Posterior vena cava (tissue), 2 donors: ENCODE measurements around the gene ATP5F1B. TPM values are rescaled to one million over a fixed set of nuclear protein-coding genes. Genes with fewer than 3 reads are reported as not detected.

ENCODE experiments used
- DNase-seq: peaks from one replicate; pipeline ENCODE4 v3.0.0-alpha.2; 2020; ENCODE audit warnings: low spot score
- intact Hi-C, 2 donors: fragments of 100-400 bp; cut with DNase I; formaldehyde crosslinking; loops; one replicate each; pipeline versions ENCODE4 v1.14.1 to v1.14.2; 2022 to 2023
- total RNA-seq, 2 donors: library from RNA; stranded (reverse); fragmentation: NEBNext Ultra II Directional; extraction: Animal tissue kit (Norgen Biotek cat#: 25700); gene quantifications; one replicate each; pipeline ENCODE4 v1.2.1, GENCODE V29; 2021
- donor health status: DM: yes; HTN: yes; CAD: no.
- donor health status: DM: yes; HTN: yes; CAD: no.

ATP5F1B gene
- total RNA-seq, 2 donors from 2014 or later: 363 to 368 TPM

DNA sequence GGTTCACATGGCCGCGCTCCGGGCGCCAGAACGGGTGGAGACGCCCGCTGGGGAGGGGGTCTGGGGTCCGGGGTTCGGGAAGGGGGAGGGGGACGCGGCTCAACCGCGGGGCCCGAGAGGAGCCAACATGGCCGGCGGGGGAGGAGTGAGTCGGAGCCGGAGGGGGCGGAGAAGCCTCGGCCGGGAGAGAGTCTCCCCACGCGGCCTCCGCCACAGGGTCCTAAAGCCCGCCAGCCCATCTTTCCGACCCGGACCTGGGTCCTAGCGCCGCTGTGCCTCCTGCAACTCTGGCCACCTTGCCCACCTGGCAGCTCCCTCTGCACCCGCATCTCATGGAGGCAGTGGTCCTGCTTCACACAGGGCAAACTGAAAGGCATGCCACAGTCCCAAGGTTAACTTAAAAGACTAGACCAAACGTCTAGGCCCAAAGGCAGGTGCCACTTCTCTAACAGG lies 15.6 kb downstream of the ATP5F1B start, which contains the start of gene BAZ2A:
Gene BAZ2A (minus strand): TSS at position 147 of the 453 bp plus-strand sequence. CDS start 12,796 bp downstream, outside the sequence.
- peak; percentile 97 for DNase-seq
- intact Hi-C loops: no loop called here

DNA sequence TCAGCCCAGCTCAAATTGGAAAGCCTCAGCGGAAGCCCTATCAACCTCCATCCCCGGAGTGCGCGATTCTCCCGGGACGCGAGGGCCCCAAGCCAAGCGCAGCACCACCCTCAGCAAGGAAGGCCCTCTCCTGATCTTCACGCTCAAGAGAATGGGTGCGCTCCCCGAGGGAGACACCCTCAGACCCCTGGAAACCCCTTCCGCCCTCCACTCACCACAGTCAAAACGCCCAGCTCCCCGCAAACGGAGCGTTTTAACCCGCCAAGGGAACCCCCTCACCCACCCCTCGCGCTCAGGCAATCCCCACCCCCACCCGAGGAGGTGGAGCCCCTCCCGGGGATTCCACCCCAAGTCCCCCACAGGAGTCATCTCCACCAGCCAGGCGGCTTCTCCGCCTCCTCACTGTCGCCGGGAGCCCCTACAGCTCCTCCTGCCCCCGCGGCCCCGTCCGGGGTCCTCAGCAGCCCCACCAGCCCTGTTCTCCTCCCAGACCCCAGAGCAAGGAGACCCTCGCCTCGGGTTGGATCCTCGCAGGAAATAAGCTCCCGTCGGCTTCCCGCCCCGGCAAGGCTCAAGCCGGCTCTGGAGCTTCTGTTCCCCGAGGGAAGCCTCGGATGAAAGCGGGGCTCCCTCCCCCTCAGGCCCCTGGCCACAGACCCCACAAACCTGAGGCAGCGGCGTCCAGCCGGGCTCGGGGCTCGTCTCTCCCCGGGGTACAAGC lies 16.2 kb downstream of the ATP5F1B start:
- intact Hi-C loops: no loop called here
- no peak for DNase-seq

DNA sequence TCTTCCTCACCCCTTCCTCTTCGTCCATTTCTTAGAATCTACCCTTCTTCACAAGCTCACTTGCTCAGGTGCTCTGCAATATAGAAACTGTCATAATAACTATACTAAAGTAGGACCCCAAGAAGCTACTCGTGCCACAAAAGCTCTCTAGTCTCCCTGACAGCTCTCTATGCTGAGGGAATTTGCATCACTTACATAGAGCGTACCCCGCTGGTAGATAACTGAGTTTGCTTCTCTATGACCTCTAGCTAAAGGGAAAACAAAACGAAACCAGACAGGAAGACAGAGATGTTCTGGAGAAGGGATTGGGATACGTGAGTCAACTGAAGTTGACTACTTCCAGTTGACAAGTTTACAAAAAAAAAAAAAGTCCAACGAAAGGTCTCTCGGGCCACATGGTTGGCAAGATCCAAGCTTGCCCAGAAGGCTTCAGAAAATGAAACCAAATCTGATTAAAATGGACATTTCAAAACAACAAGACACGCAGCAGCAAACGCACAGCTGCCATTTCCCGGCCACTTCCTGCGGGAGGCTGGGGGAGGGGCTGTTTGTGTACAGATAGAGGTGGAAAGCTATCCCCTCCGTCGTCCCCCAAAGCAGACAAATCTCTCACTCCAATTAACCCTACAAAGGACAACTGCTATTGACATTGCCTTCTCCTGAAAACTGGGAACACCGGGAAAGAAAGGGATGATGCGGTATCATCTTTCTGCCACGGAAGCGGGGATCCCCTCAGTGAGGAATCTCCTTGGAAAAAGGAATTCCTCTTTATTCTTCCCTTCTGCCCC lies 16.9 kb downstream of the ATP5F1B start:
- peak; percentile 87 for DNase-seq
- intact Hi-C loops: no loop called here

DNA sequence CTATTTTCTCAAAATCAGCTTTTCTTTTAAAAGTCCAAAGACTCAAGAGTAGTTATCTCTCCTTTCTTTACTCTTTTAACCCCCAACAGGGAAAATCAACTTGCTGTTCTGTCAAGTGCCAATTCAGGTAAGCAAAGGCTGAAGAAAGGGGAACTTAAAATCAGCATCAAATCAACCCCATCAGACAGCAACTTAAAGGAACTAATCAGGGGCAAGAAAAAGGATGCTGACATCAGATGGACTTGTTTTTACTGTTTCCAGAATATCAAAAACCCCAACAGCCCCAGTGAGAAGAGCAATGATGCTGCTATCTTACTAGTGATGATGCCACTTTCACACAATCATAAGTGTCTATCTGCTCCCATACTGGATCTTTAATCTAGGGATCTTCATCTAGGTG lies 19.1 kb downstream of the ATP5F1B start:
- DNase-seq: no peak
- intact Hi-C loops: no loop called here

DNA sequence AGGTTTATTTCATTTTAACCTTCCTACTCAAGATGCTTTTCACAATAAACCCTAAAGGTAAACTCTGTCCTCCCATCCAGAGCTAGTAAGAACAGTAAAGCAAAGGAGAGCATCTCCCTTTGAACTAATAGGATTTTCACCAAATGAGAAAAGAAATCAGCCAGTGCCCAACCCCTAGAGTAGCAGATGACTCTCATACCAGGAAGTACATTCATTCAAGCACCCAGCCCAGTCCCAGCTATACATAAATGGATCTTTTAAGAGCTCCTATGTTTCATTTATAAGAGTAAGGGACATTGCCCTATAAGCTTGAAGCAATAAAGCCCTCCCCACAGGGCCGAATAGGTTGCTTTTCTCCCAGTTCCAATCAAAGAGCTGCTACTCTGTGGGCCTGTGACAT lies 23.2 kb downstream of the ATP5F1B start:
- DNase-seq: no peak
- intact Hi-C loops: no loop called here

DNA sequence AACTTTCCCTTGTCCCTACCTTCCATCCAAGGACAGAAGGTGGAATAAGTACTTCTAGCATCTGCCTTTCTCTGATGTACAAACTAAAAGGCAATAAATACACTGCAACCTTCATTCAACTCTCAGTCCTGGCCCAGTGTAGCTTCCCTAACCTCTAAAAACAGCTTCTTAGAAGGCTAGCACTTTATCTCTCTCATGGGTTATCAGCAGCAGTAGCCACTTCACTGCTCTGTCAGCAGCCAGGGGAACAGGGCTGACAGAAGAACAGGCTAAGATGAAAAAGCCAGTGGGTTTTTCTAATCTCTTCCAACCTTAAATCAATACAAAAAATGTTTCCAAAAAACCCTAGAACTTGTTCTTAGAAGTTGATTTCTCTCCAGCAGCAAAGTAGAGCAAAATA lies 28.9 kb downstream of the ATP5F1B start:
- no peak for DNase-seq
- intact Hi-C loops: no loop called here

DNA sequence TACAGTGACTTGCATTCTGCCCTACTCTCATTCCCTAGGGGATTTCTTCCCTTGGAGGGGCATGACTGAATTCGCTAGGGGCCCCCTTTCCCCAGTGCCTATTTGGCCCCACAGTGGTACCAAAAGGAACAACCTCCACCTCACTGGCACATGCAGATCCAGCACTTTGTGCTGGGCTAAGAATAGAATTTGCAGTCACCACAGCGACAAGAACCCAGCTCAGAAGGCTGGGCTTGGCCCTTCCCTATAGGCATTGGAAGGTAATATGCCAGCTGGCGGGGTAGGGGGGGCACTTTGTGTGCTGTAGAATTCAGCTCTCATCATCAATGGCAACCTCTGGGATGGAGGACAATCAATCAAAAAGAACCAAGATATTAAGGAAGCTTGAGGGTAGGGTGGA lies 29.5 kb downstream of the ATP5F1B start:
- DNase-seq: no peak
- intact Hi-C loops: no loop called here

DNA sequence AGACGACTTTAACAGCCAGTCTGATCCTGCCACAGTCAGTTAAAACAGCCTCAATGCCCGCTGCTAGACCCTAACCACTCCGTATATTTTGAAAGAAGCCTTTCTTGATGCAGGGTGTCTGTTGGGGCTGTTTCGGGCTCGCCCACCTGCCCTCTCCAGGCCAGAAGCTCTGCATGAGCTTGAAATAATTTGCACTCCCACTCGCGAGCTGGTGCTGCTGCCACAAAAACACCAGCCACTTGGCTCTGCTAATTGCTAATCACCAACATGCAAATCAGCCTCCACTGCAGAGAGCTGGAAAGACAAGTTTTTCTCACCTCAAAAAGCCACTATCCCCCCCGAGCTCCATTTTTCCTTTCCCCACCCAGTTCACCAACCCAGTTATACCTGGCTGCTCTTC lies 31.2 kb downstream of the ATP5F1B start:
- DNase-seq: no peak
- intact Hi-C loops: no loop called here

DNA sequence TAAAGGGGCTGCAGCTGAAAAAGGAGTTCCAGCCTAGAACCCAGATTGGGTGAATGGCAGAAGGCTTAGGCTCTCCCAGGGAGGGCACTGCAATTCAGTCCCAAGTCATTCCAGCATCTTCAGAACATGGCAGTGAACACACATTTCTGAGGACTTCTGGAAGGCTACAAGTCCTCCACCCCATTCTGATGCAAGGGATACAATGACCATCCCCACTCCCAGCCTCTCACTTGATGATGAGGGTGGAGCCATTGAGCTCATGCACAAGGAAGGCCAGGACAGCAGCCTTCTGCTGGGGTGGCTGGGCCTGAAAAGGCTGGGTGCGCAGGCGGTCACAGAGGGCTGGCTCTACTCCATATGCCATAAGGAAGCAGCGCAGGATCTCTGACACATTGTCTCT lies 41.4 kb downstream of the ATP5F1B start:
- no peak for DNase-seq
- intact Hi-C loops: no loop called here

DNA sequence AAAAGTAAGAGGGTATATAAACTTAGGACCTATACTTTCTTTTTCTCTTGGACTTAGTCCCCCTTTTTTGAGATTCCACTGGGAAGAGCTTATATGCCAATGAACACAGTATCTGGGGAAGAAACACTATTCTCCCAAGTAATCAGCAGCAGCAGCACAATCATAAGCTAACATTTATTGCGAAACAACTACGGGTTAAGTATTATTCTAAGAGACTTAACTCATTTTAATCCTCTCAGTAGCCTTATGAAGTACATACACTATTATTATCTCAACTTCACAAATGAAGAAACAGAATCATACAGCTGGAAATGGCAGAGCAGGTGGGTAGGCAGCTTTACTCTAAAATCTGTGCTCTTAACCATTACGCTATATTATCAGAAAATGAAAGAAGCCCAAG lies 43.5 kb downstream of the ATP5F1B start:
- intact Hi-C loops: no loop called here
- no peak for DNase-seq

DNA sequence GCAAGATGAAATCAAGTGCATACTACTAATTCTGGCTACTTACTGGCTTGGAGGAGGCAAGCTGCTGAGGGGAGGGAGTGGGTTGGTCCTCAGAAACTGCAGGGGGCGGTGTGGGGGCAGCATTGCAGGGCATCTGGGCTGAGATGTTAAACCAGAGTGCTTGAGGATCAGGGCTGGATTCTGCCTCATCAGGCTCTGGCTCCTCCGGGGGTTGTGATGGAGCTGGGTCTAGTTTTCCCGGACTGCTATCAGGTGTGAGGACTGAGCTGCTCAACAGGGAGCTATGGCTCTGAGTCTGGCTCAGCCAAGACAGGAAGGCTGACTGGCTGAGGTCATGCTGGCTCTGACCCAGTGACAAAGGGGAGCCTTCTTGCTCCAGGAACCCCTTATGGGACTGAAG lies 44.3 kb downstream of the ATP5F1B start:
- intact Hi-C loops: no loop called here

DNA sequence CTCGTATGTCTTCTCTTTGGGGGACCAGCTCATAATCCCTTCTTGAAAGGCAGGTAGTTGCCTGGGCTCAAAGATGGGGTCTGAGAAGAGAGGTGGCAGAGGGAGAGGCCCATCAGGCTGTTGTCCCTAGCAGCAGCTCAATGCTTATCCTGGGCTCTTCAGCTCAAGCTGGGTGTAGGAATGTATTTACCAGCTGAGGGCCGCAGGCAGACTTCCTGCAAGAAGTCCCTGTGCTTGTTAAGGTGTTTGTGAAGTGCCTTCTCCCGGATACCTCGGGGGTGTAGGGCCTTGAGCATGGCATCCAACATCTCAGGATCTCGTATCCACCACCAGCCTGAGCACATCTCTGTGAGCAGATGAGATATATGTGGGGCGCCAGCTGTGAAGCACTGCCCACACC lies 45.0 kb downstream of the ATP5F1B start:
- no peak for DNase-seq
- intact Hi-C loops: no loop called here

More for the DNA sequence above, 44.3 kb downstream of the ATP5F1B start:
- DNase-seq: no peak

DNA sequence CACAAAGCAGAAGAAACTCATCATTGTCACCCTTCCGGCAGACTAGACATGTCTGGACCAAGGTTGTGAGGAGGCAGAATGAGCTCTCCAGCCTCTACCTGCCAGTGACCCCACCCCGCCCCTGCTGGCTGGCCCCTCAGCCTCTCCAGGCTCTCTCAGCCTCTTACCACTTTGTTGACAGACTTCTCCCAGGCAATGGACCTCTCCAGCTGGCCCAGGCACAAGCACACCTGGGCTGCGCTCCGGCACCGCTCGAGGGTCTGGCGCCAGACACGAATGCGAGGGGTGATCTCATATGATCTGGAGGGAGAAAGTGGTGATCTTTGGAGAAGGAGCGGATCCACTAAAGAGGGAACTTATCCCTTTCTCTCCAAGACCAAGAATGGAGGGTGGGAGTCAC lies 46.0 kb downstream of the ATP5F1B start:
- no peak for DNase-seq
- intact Hi-C loops: no loop called here

DNA sequence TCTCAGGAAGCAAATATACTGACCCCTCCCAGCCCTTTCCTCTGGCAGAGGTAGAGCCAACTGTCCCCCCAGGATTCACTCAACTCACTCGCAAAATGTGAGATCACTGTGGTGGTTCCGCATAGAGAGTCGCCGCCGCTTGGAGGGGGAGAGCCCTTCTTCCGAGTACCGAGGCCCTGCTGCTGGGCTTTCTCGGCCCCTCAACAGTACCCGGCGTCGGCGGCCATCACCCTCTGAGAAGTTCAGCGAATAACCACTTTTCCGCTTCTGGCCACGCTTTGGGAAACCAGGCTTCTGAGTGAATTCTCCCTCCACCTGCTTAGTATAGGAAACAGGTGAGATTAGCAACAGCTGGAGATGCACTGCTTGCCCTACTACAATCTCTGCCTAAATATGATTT lies 46.7 kb downstream of the ATP5F1B start:
- intact Hi-C loops: no loop called here
- no peak for DNase-seq

DNA sequence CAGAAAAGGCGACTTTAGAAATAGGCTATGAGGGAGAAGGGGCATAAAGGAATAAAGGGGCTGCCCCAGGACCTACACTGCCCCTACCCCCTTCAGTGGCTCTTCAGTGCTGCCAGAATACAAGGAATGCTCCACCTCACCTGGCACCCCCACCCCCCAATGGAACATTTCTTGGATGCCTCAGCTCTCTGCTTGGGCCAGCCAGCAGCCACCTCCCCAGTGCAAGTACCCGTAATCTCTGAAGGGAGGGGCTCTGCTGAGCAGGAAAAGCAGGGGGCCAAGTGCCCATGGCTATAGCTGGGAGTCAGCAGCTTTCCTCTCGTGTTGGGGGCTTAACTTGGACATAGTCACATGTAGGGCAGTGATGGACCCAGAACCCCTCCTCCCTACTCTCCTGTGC lies 49.0 kb downstream of the ATP5F1B start:
- no peak for DNase-seq
- intact Hi-C loops: no loop called here

DNA sequence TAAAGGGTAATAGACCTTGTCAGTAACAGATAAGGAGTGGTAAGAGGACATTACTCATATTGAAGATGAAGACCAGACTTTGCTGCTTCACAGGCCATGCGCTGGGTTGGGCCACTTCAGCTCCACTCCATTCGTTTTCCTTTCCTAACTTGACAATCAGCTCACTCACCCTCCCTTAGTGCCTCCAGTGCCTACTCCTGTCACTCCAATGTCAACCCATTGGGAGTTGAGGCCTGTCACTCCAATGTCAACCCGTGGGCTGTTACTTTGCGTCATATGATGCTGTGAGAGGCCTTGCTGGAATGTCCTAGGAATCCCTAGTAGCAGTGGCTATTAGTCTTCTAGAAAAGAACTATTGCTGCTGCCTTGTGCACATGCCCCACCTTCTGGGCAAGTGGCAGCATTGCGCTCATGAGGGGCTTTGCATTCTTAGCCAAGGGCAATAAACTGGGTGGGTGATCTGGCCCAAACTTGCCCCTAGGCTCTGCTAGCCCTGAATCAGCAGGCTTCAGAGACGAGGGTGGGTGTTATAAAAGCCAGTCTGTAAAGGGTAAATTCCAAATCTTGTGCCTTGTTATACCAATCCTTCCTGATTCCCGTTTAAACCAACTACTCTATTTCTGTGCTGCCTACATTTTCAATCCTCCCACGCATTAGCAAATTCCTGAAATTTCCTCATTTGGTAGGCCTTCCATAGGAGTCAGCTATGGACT lies 51.7 kb downstream of the ATP5F1B start:
- intact Hi-C loops: no loop called here
- DNase-seq: peak; percentile 82

DNA sequence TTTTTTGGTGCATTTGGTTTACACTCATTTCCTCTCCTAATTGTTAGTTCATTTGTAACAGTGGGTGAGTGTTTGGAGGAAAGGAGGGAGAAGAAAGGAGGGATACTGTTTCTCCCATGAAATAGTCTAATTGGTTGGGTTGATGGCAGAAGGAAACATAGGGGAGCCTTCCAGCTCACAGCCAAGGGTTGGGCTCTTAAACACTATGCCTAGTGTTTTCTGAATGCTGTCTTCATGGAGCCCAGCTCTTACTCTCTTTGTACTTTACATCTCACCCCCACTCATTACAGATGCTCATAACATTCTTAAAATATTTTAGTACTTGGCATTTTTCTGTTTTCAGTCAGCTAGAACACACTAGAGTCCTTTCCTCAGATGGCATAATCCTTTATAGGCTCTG lies 53.8 kb downstream of the ATP5F1B start:
- intact Hi-C loops: no loop called here
- DNase-seq: no peak

DNA sequence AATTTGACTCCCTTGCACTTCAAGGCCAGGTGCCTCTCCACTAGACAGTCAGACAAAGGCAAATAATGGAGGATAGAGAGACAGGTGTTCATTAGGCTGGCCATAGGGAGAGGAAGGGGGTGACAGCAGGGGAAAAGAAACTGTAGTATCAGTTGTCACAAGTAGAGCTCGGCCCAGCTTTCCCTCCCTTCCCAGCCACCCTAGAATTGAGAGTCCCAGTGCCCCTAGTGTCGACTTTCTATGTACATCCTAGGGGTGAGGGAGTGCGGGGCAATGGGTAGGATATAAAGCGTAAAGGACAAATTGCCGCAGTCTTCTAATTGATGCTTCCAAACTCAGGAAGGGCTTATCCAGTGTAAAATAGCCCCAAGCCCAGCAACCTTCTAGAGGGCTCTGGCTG lies 54.7 kb downstream of the ATP5F1B start:
- intact Hi-C loops: no loop called here
- DNase-seq: peak; percentile 57

DNA sequence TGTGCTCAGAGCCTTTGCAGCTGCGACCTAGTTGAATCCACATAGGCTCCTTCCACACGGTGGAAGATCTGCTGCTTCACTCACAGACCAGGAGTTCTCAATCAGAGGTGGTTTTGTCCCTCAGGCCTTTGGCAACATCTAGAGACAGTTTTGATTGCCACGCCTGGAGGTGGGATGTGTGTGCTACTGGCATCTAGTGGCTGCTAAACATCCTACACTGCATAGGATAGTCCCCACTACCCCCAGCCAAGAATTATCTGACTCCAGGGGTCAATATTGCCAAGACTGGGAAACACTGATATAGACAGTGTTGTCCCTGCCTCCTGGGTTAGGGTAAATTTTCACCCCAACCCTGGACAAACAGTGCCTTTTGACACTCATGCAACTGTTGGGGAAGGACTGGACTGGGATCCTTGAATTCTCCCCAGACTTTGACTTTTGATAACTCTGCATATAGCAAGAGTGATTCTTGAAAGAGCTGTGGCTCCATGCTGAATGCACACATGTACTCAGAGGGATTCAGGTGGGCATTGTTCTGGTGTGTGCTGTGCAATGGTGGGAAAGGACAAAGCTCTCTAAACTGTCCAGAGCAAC lies 55.5 kb downstream of the ATP5F1B start:
- DNase-seq: peak; percentile 23
- intact Hi-C loops: no loop called here

DNA sequence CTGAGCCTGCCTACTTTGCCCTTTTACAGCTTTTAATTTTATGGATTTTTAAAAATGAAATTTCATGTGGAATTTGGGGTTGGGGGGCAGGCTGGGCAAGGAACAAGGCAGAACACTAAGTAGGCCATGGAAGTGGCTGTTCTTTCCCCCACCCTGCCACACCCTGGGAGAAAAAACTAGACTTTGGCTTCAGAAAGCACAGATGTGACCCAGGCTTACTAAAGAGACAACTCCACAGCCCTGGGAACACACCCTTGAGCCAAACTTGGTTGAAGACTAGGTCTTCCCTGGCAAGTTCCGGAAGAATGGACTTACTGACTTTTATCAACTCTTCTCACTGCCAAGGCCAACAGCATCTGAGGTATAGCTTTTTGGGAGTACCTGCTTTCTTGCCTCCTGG lies 56.0 kb downstream of the ATP5F1B start:
- intact Hi-C loops: no loop called here
- peak; percentile 3 for DNase-seq
